Limb (tissue), 2 donors: ENCODE results near the gene FAM174C.

ENCODE experiments used
- DNase-seq, 2 donors: peaks; one replicate each; pipeline ENCODE4 v3.0.0-alpha.2; 2016; ENCODE audit errors: extremely low spot score in 2 of 2

Gene FAM174C

GRCh38 chr19:1284979-1285736 is 9.8 kb downstream of the FAM174C start:
- DNase-seq = peak in 1 of 2 donors; percentile 50

- no peak for DNase-seq
These were observed 10.5 kb downstream of the FAM174C start, which contains the start of gene EFNA2 for GRCh38 chr19:1285737-1286360. Gene EFNA2, plus strand, starts transcription at chr19:1285873. Its CDS starts 296 bp downstream, at chr19:1286169.

- peak in 1 of 2 donors; percentile 47 for DNase-seq
These were observed 11.4 kb downstream of the FAM174C start for GRCh38 chr19:1286487-1287353.

- peak in 1 of 2 donors; percentile 38 for DNase-seq
These were observed 12.3 kb downstream of the FAM174C start for GRCh38 chr19:1287354-1288225.

- DNase-seq = no peak
These were observed 12.9 kb downstream of the FAM174C start for GRCh38 chr19:1288226-1288612.

GRCh38 chr19:1288833-1289685 is 13.7 kb downstream of the FAM174C start:
- no peak for DNase-seq

GRCh38 chr19:1289686-1290025 is 14.3 kb downstream of the FAM174C start:
- no peak for DNase-seq

- no peak for DNase-seq
These were observed 14.9 kb downstream of the FAM174C start for GRCh38 chr19:1290196-1290702.

GRCh38 chr19:1290703-1291651 is 15.6 kb downstream of the FAM174C start:
- no peak for DNase-seq

- no peak for DNase-seq
These were observed 16.6 kb downstream of the FAM174C start for GRCh38 chr19:1291761-1292418.

- DNase-seq = no peak
These were observed 17.3 kb downstream of the FAM174C start for GRCh38 chr19:1292419-1293151.

- DNase-seq = no peak
These were observed 18.7 kb downstream of the FAM174C start for GRCh38 chr19:1293782-1294604.

GRCh38 chr19:1294688-1295087 is 19.4 kb downstream of the FAM174C start:
- DNase-seq = no peak

- DNase-seq = peak in 1 of 2 donors; percentile 76
These were observed 20.1 kb downstream of the FAM174C start for GRCh38 chr19:1295169-1296012.

- DNase-seq = no peak
These were observed 20.7 kb downstream of the FAM174C start for GRCh38 chr19:1296078-1296477.
